Measurements from ENCODE around the gene GAK.

DNA sequence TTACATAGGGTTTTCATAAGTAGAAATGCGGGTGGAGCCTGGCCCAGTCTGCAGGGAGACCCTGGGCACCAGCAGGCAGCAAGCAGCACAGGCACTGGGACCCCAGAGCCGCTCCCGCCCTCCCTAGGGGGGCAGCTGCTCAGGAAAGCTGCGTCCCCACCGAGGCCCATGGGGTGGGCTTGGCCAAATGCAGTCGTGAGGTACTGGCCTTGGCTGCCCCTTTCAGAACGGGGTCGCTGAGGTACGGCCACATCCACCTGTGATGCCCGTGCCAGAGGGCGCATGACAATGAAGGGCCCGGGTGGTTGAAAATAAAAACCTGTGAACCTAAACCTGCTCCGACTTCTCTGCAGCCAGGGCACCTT, 16.8 kb upstream of the GAK start:
- TF ChIP-seq, protein P1, sequence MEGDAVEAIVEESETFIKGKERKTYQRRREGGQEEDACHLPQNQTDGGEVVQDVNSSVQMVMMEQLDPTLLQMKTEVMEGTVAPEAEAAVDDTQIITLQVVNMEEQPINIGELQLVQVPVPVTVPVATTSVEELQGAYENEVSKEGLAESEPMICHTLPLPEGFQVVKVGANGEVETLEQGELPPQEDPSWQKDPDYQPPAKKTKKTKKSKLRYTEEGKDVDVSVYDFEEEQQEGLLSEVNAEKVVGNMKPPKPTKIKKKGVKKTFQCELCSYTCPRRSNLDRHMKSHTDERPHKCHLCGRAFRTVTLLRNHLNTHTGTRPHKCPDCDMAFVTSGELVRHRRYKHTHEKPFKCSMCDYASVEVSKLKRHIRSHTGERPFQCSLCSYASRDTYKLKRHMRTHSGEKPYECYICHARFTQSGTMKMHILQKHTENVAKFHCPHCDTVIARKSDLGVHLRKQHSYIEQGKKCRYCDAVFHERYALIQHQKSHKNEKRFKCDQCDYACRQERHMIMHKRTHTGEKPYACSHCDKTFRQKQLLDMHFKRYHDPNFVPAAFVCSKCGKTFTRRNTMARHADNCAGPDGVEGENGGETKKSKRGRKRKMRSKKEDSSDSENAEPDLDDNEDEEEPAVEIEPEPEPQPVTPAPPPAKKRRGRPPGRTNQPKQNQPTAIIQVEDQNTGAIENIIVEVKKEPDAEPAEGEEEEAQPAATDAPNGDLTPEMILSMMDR (IDR thresholded peaks at IDR 0.05): no peak
- TF ChIP-seq, protein P2, sequence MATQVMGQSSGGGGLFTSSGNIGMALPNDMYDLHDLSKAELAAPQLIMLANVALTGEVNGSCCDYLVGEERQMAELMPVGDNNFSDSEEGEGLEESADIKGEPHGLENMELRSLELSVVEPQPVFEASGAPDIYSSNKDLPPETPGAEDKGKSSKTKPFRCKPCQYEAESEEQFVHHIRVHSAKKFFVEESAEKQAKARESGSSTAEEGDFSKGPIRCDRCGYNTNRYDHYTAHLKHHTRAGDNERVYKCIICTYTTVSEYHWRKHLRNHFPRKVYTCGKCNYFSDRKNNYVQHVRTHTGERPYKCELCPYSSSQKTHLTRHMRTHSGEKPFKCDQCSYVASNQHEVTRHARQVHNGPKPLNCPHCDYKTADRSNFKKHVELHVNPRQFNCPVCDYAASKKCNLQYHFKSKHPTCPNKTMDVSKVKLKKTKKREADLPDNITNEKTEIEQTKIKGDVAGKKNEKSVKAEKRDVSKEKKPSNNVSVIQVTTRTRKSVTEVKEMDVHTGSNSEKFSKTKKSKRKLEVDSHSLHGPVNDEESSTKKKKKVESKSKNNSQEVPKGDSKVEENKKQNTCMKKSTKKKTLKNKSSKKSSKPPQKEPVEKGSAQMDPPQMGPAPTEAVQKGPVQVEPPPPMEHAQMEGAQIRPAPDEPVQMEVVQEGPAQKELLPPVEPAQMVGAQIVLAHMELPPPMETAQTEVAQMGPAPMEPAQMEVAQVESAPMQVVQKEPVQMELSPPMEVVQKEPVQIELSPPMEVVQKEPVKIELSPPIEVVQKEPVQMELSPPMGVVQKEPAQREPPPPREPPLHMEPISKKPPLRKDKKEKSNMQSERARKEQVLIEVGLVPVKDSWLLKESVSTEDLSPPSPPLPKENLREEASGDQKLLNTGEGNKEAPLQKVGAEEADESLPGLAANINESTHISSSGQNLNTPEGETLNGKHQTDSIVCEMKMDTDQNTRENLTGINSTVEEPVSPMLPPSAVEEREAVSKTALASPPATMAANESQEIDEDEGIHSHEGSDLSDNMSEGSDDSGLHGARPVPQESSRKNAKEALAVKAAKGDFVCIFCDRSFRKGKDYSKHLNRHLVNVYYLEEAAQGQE (IDR thresholded peaks at IDR 0.05; ENCODE audit: insufficient read depth in 1 of 2, low read depth in 2 of 2, low read length in 1 of 2): no peak

Data from Panc1 (cell line).